NCI-H2029 treated with DMSO at 0.1 percent for 48 hours (cell line): ENCODE results near the gene ZNF366.

Experiments used
- DNase-seq: peaks from one replicate; lab custom pipeline; 2025; lab: John Stamatoyannopoulos, UW

The ZNF366 gene

GRCh38 chr5:72465601-72466563, 41.3 kb downstream of the ZNF366 start:
- DNase-seq, result no peak

GRCh38 chr5:72465066-72465465, 42.1 kb downstream of the ZNF366 start:
- DNase-seq, result no peak

- no peak for DNase-seq
Observed at GRCh38 chr5:72464071-72464470, 43.1 kb downstream of the ZNF366 start.

- no peak for DNase-seq
Observed at GRCh38 chr5:72463449-72464052, 43.7 kb downstream of the ZNF366 start.

GRCh38 chr5:72460413-72460812, 46.8 kb downstream of the ZNF366 start:
- no peak for DNase-seq

- no peak for DNase-seq
Observed at GRCh38 chr5:72459913-72460312, 47.3 kb downstream of the ZNF366 start.

- DNase-seq, result peak; percentile 27
Observed at GRCh38 chr5:72459089-72459661, 48.0 kb downstream of the ZNF366 start.

GRCh38 chr5:72458407-72458806, 48.8 kb downstream of the ZNF366 start:
- DNase-seq, result no peak

GRCh38 chr5:72457491-72457890, 49.7 kb downstream of the ZNF366 start:
- no peak for DNase-seq

GRCh38 chr5:72456391-72457074, 50.7 kb downstream of the ZNF366 start:
- DNase-seq, result no peak

GRCh38 chr5:72455476-72455875, 51.7 kb downstream of the ZNF366 start:
- no peak for DNase-seq

GRCh38 chr5:72454996-72455395, 52.2 kb downstream of the ZNF366 start:
- no peak for DNase-seq

GRCh38 chr5:72453246-72453775, 53.9 kb downstream of the ZNF366 start:
- no peak for DNase-seq

- no peak for DNase-seq
Observed at GRCh38 chr5:72452515-72453245, 54.5 kb downstream of the ZNF366 start.

- DNase-seq, result no peak
Observed at GRCh38 chr5:72451741-72452505, 55.3 kb downstream of the ZNF366 start.

GRCh38 chr5:72448368-72448767, 58.8 kb downstream of the ZNF366 start:
- no peak for DNase-seq

- no peak for DNase-seq
Observed at GRCh38 chr5:72447751-72448150, 59.5 kb downstream of the ZNF366 start.

GRCh38 chr5:72445969-72446368, 61.2 kb downstream of the ZNF366 start:
- DNase-seq, result no peak

GRCh38 chr5:72443883-72444282, 63.3 kb downstream of the ZNF366 start:
- no peak for DNase-seq

- DNase-seq, result no peak
Observed at GRCh38 chr5:72441862-72442540, 65.2 kb downstream of the ZNF366 start.
